Lower leg skin (tissue), 3 donors: Measurements from ENCODE around the gene HDAC3.

Experiments
- CTCF ChIP-seq, 3 donors: fragments of 450-650 bp; IDR thresholded peaks; one replicate each; pipeline ENCODE4 v1.5.1; 2016; ENCODE audit warnings: antibody characterized with exemption in 3 of 3, mild to moderate bottlenecking in 3 of 3, moderate library complexity in 2 of 3
- POLR2A ChIP-seq, 2 donors: fragments of 450-650 bp; IDR thresholded peaks; one replicate each; pipeline ENCODE4 v1.6.1; 2016 to 2017; ENCODE audit warnings: antibody characterized with exemption in 2 of 2, mild to moderate bottlenecking in 1 of 2, moderate library complexity in 1 of 2

DNA sequence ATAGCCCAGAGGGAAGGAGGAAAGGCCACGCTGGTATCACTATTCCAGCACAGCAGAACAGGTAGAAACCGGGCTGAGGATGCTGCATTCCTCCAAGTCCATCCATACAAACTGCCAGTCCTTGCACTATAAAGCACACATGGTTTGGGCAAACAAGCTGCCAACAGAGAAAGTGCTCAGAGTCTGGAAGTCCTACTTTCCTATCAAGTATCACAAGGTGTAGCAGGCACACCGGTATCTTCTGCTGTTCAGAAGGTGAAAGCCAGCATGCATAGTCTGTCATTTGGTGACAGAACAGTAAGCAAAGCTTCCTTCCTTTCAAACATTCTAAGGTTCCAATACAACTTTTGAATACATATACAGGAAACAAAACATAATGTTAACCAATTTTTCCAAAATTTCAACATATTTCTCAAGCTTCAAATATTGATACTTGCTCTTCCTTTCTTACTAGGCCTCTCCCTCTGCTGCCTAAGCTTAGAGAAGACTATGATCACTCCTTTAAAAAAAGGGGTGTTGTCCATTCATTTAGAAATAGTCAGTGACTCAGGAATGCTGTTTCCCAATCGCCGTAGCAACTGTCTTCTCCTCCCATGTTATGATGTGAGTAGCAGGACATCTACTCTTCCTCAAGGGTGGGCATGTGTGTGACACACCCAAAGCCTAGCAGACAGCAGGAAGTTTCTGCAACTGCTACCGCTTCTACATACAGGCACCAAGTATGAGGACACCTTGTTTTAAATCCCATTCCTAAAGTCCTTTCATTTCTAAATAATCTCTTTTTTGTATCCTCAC lies 32.5 kb downstream of the HDAC3 start:
- TF ChIP-seq CTCF (IDR thresholded peaks at IDR 0.05) (no peak), POLR2A (IDR thresholded peaks at IDR 0.05) (no peak)
